Breast epithelium (tissue), 3 donors: ENCODE data around the gene BCAP31.

ENCODE experiments used
- POLR2A ChIP-seq: fragments of 450-650 bp; IDR thresholded peaks from one replicate; pipeline ENCODE4 v1.6.1; 2016; ENCODE audit warnings: antibody characterized with exemption, mild to moderate bottlenecking, moderate library complexity
- TF ChIP-seq, protein P1 (sequence below), 3 donors: fragments of 450-650 bp; IDR thresholded peaks; one replicate each; pipeline ENCODE4 v1.5.1; 2016 to 2017; ENCODE audit warnings: antibody characterized with exemption in 3 of 3, mild to moderate bottlenecking in 3 of 3, moderate library complexity in 3 of 3

DNA sequence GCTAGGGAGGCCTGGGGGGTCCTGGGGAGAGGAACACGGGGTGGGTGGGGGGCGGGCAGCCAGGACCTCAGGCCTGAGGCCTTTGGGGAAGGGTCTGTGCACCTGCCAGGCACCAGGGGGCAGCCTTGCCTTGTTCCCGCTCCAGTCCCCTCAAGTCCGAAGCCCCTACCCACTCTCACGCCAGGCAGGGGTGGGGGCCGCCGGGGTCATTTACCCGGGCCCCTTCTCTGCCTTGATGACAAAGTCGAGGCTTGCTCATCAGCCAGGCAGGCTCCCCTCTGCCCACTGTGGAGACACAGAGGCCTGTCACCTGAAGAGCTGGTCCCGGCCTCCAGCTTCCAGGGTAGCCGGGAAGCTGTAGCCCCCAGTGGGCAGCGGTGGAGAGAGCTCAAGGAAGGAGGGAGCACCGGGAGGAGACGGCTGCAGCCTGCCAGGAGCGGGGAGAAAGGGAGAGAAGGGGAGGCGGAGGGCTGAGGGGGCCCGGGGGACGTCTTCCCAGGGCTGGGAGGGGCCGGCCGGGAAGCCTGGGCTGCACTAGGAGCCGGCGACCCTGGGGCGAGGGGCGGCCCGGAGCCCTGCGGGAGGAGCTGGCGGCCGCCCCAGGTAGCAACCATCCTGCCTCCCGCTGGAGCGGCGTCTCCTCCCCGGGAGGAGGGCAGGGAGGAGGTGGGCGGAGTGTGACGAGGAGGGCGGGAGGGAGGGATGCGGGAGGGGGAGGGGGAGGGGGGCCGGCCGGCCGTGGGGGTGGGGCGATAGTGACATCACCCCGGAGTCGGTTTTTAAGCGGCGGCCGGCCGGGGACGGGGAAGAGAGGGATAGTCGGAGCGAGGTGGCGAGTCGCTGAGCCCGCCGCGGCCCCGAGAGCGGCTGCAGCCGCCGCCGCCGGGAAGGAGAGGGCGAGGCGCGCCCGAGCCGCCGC, 36.8 kb downstream of the BCAP31 start, which contains the start of gene SLC6A8:
- TF ChIP-seq, protein P1, sequence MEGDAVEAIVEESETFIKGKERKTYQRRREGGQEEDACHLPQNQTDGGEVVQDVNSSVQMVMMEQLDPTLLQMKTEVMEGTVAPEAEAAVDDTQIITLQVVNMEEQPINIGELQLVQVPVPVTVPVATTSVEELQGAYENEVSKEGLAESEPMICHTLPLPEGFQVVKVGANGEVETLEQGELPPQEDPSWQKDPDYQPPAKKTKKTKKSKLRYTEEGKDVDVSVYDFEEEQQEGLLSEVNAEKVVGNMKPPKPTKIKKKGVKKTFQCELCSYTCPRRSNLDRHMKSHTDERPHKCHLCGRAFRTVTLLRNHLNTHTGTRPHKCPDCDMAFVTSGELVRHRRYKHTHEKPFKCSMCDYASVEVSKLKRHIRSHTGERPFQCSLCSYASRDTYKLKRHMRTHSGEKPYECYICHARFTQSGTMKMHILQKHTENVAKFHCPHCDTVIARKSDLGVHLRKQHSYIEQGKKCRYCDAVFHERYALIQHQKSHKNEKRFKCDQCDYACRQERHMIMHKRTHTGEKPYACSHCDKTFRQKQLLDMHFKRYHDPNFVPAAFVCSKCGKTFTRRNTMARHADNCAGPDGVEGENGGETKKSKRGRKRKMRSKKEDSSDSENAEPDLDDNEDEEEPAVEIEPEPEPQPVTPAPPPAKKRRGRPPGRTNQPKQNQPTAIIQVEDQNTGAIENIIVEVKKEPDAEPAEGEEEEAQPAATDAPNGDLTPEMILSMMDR (IDR thresholded peaks at IDR 0.05) = no peak
- TF ChIP-seq POLR2A = no peak
